ENCODE results near the gene RPLP1.

DNA sequence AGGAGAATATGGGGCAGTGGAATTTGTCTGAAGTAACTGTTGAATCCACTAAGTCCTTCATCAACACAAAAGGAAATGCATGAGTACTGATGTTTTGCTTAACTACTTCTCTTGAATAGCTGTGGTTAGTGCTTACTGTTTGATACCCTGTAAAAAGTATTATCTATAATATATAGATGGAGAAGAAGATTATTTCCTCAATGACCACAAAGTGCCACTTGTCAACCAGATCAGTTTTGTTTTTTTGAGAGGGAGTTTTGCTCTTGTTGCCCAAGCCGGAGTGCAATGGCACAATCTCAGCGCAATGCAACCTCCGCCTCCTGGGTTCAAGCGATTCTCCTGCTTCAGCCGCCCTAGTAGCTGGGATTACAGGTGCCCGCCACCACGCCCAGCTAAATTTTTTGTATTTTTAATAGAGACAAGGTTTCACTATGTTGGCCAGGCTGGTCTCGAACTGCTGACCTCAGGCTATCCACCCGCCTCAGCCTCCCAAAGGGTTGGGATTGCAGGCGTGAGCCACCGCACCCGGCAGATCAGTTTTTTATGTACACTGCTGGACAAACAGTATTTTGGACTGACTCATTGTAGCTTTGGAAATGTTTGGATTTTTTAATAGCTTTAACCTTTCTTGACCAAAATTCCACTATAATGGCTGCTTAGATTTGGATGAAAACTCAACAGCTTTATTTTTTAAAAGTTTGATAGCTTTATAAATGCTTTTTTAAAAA is 1.5 kb upstream of the RPLP1 start:
- TF ChIP-seq, protein P1, sequence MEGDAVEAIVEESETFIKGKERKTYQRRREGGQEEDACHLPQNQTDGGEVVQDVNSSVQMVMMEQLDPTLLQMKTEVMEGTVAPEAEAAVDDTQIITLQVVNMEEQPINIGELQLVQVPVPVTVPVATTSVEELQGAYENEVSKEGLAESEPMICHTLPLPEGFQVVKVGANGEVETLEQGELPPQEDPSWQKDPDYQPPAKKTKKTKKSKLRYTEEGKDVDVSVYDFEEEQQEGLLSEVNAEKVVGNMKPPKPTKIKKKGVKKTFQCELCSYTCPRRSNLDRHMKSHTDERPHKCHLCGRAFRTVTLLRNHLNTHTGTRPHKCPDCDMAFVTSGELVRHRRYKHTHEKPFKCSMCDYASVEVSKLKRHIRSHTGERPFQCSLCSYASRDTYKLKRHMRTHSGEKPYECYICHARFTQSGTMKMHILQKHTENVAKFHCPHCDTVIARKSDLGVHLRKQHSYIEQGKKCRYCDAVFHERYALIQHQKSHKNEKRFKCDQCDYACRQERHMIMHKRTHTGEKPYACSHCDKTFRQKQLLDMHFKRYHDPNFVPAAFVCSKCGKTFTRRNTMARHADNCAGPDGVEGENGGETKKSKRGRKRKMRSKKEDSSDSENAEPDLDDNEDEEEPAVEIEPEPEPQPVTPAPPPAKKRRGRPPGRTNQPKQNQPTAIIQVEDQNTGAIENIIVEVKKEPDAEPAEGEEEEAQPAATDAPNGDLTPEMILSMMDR (IDR thresholded peaks at IDR 0.05; ENCODE audit: low read depth, low read length): no peak
- no peak for TF ChIP-seq POLR2A (IDR thresholded peaks at IDR 0.05; ENCODE audit: extremely low read depth, insufficient read length)
- TF ChIP-seq, protein P2, sequence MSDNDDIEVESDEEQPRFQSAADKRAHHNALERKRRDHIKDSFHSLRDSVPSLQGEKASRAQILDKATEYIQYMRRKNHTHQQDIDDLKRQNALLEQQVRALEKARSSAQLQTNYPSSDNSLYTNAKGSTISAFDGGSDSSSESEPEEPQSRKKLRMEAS (IDR thresholded peaks at IDR 0.05; ENCODE audit: low read depth, low read length): no peak

All from NB4 (cell line).